ENCODE measurements around the gene ACVR1C. TPM values are rescaled to one million over a fixed set of nuclear protein-coding genes. Genes with fewer than 3 reads are reported as not detected.
"Not testable (repeated sequence)": the region's sequence is repeated elsewhere in the genome, so short reads cannot be mapped to it uniquely, and the experiment has no call there.

Gene ACVR1C
- polyA plus RNA-seq, 1 experiment = 0.14 TPM

GRCh38 chr2:157523270-157524247 lies 105.1 kb downstream of the ACVR1C start:
- no peak for TF ChIP-seq CTCF (IDR thresholded peaks at IDR 0.05; ENCODE audit: low read depth, low read length)
- Histone ChIP-seq H3K27ac (ENCODE audit: low read depth, low read length) (no peak overlapping the region), H3K9me3 (ENCODE audit: control insufficient read depth, insufficient read depth, low read length) (no peaks in the 10 kb centered on the region), H3K27me3 (ENCODE audit: control insufficient read depth, insufficient read depth, low read length) (no peaks in the 10 kb centered on the region), H3K4me3 (ENCODE audit: low read depth, low read length) (no peak overlapping the region)
- DNase-seq (ENCODE audit: low read depth, low spot score) = no peak
- CTCF ChIA-PET = interaction anchor here (1.0 kb wide), 1 partner anchor 187 kb away, joined by 3 read pairs; no protein-coding TSS in a partner anchor
- POLR2A ChIA-PET = no interaction called here

GRCh38 chr2:157514966-157515365 lies 113.7 kb downstream of the ACVR1C start:
- CTCF ChIA-PET; H3K4me3 ChIP-seq (ENCODE audit: low read depth, low read length); POLR2A ChIA-PET; H3K27ac ChIP-seq (ENCODE audit: low read depth, low read length); DNase-seq (ENCODE audit: low read depth, low spot score); H3K9me3 ChIP-seq (ENCODE audit: control insufficient read depth, insufficient read depth, low read length); H3K27me3 ChIP-seq (ENCODE audit: control insufficient read depth, insufficient read depth, low read length): not testable (repeated sequence)

GRCh38 chr2:157509744-157510143 lies 118.9 kb downstream of the ACVR1C start:
- CTCF ChIA-PET = interaction anchor here (0.7 to 1.7 kb wide), 4 partner anchors 15 to 1245 kb away, joined by 3 to 4 read pairs (median 4); no protein-coding TSS in a partner anchor
- Histone ChIP-seq H3K4me3 (ENCODE audit: low read depth, low read length) (no peak overlapping the region), H3K27me3 (ENCODE audit: control insufficient read depth, insufficient read depth, low read length) (no peaks in the 10 kb centered on the region), H3K27ac (ENCODE audit: low read depth, low read length) (no peak overlapping the region), H3K9me3 (ENCODE audit: control insufficient read depth, insufficient read depth, low read length) (no peaks in the 10 kb centered on the region)
- TF ChIP-seq CTCF (IDR thresholded peaks at IDR 0.05; ENCODE audit: low read depth, low read length) = 0 out of 2 replicates have a peak, but pooled peaks have one; percentile 10
- POLR2A ChIA-PET = no interaction called here
- no peak for DNase-seq (ENCODE audit: low read depth, low spot score)

- Histone ChIP-seq H3K9me3 (ENCODE audit: control insufficient read depth, insufficient read depth, low read length) (no peaks in the 10 kb centered on the region), H3K27ac (ENCODE audit: low read depth, low read length) (no peak overlapping the region), H3K27me3 (ENCODE audit: control insufficient read depth, insufficient read depth, low read length) (no peaks in the 10 kb centered on the region), H3K4me3 (ENCODE audit: low read depth, low read length) (no peak overlapping the region)
- ChIA-PET CTCF (interaction anchor here (1.3 kb wide), 1 partner anchor 17 kb away, joined by 3 read pairs; no protein-coding TSS in a partner anchor), POLR2A (no interaction called here)
- no peak for DNase-seq (ENCODE audit: low read depth, low spot score)
- no peak for TF ChIP-seq CTCF (IDR thresholded peaks at IDR 0.05; ENCODE audit: low read depth, low read length)
Measured at GRCh38 chr2:157508676-157509075, 120.0 kb downstream of the ACVR1C start.

- CTCF ChIA-PET = interaction anchor here (1.0 to 1.6 kb wide), 3 partner anchors 14 to 518 kb away, joined by 3 to 4 read pairs (median 3); no protein-coding TSS in a partner anchor
- Histone ChIP-seq H3K27me3 (ENCODE audit: control insufficient read depth, insufficient read depth, low read length) (no peaks in the 10 kb centered on the region), H3K9me3 (ENCODE audit: control insufficient read depth, insufficient read depth, low read length) (no peaks in the 10 kb centered on the region), H3K27ac (ENCODE audit: low read depth, low read length) (no peak overlapping the region), H3K4me3 (ENCODE audit: low read depth, low read length) (no peak overlapping the region)
- no peak for DNase-seq (ENCODE audit: low read depth, low spot score)
- TF ChIP-seq CTCF (IDR thresholded peaks at IDR 0.05; ENCODE audit: low read depth, low read length) = no peak
- POLR2A ChIA-PET = no interaction called here
Measured at GRCh38 chr2:157506586-157506985, 122.1 kb downstream of the ACVR1C start.

Data from AG04450 (cell line).